Mesenchymal stem cell (in vitro differentiated cells and primary cell): ENCODE measurements around the gene CCL5.
A peak's percentile ranks its signal among the peaks of the same experiment; 100 is the strongest.

Experiments
- DNase-seq: peaks from one replicate; pipeline ENCODE4 v3.0.0-alpha.2; 2013
- H2AFZ ChIP-seq: one replicate; pipeline ENCODE4 v1.6.1; 2013; ENCODE audit warnings: low read depth, mild to moderate bottlenecking, control low read depth, inconsistent platforms, low read length, moderate library complexity
- H2AK5ac ChIP-seq: 2 replicates; pipeline ENCODE4 v1.6.1; 2013; ENCODE audit warnings: low read length, moderate library complexity, mild to moderate bottlenecking, inconsistent platforms; ENCODE audit not compliant: severe bottlenecking
- H2BK120ac ChIP-seq: one replicate; pipeline ENCODE4 v1.6.1; 2013; ENCODE audit warnings: low read depth, mild to moderate bottlenecking, inconsistent platforms, low read length, moderate library complexity
- H2BK12ac ChIP-seq, 2 experiments: one replicate each; pipeline ENCODE4 v1.6.1; 2013; ENCODE audit warnings: inconsistent platforms in 2 of 2, low read length in 2 of 2, mild to moderate bottlenecking in 2 of 2, moderate library complexity in 2 of 2, control low read depth in 1 of 2
- H2BK15ac ChIP-seq: one replicate; pipeline ENCODE4 v1.6.1; 2013; ENCODE audit warnings: mild to moderate bottlenecking, low read depth, inconsistent platforms; ENCODE audit not compliant: poor library complexity, severe bottlenecking
- H2BK5ac ChIP-seq: 2 replicates; pipeline ENCODE4 v1.6.1; 2013; ENCODE audit warnings: low read depth, mild to moderate bottlenecking, low read length, control low read depth, inconsistent platforms; ENCODE audit not compliant: poor library complexity, severe bottlenecking
- H3K14ac ChIP-seq, 2 experiments: one replicate each; pipeline ENCODE4 v1.6.1; 2013; ENCODE audit warnings: inconsistent platforms in 2 of 2, low read length in 2 of 2, control low read depth in 1 of 2, mild to moderate bottlenecking in 1 of 2, moderate library complexity in 1 of 2
- H3K18ac ChIP-seq, 2 experiments: one replicate each; pipeline ENCODE4 v1.6.1; 2013; ENCODE audit warnings: inconsistent platforms in 2 of 2, low read length in 2 of 2, control low read depth in 1 of 2, low read depth in 1 of 2, mild to moderate bottlenecking in 1 of 2
- H3K23ac ChIP-seq, 2 experiments: one replicate each; pipeline ENCODE4 v1.6.1; 2013; ENCODE audit warnings: inconsistent platforms in 2 of 2, low read length in 2 of 2, mild to moderate bottlenecking in 2 of 2, moderate library complexity in 2 of 2, control low read depth in 1 of 2
- H3K27ac ChIP-seq: 2 replicates; pipeline ENCODE4 v1.5.1; 2013; ENCODE audit warnings: mild to moderate bottlenecking, moderate library complexity, low read length, control low read depth, inconsistent platforms; ENCODE audit not compliant: poor library complexity, severe bottlenecking
- H3K27me3 ChIP-seq, 2 experiments: 2 replicates each; pipeline versions ENCODE4 v1.6.1 to v1.7.0; 2013; ENCODE audit warnings: low read length in 2 of 2, mild to moderate bottlenecking in 2 of 2, moderate library complexity in 2 of 2, control low read depth in 1 of 2, inconsistent platforms in 1 of 2; ENCODE audit not compliant: control insufficient read depth in 1 of 2, insufficient read depth in 1 of 2
- H3K36me3 ChIP-seq, 2 experiments: 2 replicates each; pipeline versions ENCODE4 v1.6.1 to v1.7.0; 2013; ENCODE audit warnings: low read length in 2 of 2, control low read depth in 1 of 2, inconsistent platforms in 1 of 2, low read depth in 1 of 2, mild to moderate bottlenecking in 1 of 2; ENCODE audit not compliant: insufficient read depth in 2 of 2, control insufficient read depth in 1 of 2
- H3K4ac ChIP-seq, 2 experiments: one replicate each; pipeline ENCODE4 v1.6.1; 2013; ENCODE audit warnings: inconsistent platforms in 2 of 2, low read length in 2 of 2, mild to moderate bottlenecking in 2 of 2, moderate library complexity in 2 of 2, control low read depth in 1 of 2, low read depth in 1 of 2
- H3K4me1 ChIP-seq: 2 replicates; pipeline ENCODE4 v1.6.1; 2013; ENCODE audit warnings: low read depth, low read length, control low read depth; ENCODE audit not compliant: control insufficient read depth, insufficient read depth
- H3K4me2 ChIP-seq: 2 replicates; pipeline ENCODE4 v1.6.1; 2013; ENCODE audit warnings: low read length, mild to moderate bottlenecking, inconsistent platforms; ENCODE audit not compliant: poor library complexity, severe bottlenecking
- H3K4me3 ChIP-seq, 2 experiments: 2 replicates each; pipeline versions ENCODE4 v1.5.1 to v1.7.0; 2013; ENCODE audit warnings: low read length in 2 of 2, mild to moderate bottlenecking in 2 of 2, control low read depth in 1 of 2, low read depth in 1 of 2; ENCODE audit not compliant: insufficient read depth in 1 of 2
- H3K79me1 ChIP-seq: replicated peaks from 2 replicates; pipeline ENCODE4 v1.6.1; 2013; ENCODE audit warnings: mild to moderate bottlenecking, control low read depth, low read length, inconsistent platforms; ENCODE audit not compliant: poor library complexity, severe bottlenecking
- H3K9ac ChIP-seq: 2 replicates; pipeline ENCODE4 v1.7.0; 2013; ENCODE audit warnings: mild to moderate bottlenecking, low read length, moderate library complexity
- H3K9me3 ChIP-seq: 2 replicates; pipeline ENCODE4 v1.7.0; 2013; ENCODE audit warnings: mild to moderate bottlenecking, low read length; ENCODE audit not compliant: control insufficient read depth
- H4K8ac ChIP-seq: one replicate; pipeline ENCODE4 v1.6.1; 2013; ENCODE audit warnings: inconsistent platforms, mild to moderate bottlenecking, low read length, moderate library complexity
- H4K91ac ChIP-seq: one replicate; pipeline ENCODE4 v1.6.1; 2013; ENCODE audit warnings: mild to moderate bottlenecking, low read length, inconsistent platforms
- WGBS: methylation state at CpG from one replicate; pipeline ENCODE4 v1.1.7; 2013; ENCODE audit warnings: mixed read lengths; 5-methylcytosine and 5-hydroxymethylcytosine counted together

The CCL5 gene

DNA sequence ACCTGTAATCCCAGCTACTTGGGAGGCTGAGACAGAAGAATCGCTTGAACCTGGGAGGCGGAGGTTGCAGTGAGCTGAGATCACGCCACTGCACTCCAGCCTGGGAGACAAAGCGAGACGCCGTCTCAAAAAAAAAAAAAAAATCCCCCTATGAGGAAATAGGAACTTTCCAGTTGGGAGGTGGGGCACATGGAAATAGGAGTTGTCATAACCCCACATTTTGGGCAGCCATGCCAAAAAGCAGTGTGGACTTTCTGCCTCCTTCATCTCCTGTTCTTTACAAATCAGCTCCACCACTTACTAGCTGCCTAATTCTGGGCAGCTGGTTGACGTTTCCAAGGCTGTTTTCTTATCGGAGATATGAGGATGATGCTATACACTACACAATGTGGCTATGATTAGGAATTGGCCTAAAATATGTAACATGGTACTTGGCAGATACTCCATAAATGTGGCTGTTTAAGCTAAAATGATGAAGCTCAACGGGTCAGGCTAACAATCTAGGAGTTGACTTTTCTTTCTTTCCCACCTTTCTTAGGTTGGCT, 21.5 kb upstream of the CCL5 start:
- no peak overlapping the region for H2AK5ac ChIP-seq
- H2AFZ ChIP-seq = no peak overlapping the region
- H3K79me1 ChIP-seq = no peaks in the 10 kb centered on the region
- peaks cover 7% of the 10 kb centered on the region for H3K4me1 ChIP-seq
- no peak overlapping the region for H3K4me3 ChIP-seq
- no peak for DNase-seq
- H2BK5ac ChIP-seq = no peak overlapping the region
- no peak overlapping the region for H4K8ac ChIP-seq
- no peak overlapping the region for H3K9ac ChIP-seq
- no peak overlapping the region for H3K14ac ChIP-seq
- WGBS = 87% methylated on average over 5 of the region's 9 CpGs
- no peaks in the 10 kb centered on the region for H3K9me3 ChIP-seq
- H3K27ac ChIP-seq = no peak overlapping the region
- peak overlapping the region in 1 of 2 experiments; percentile 30 for H3K18ac ChIP-seq
- no peak overlapping the region for H3K4me2 ChIP-seq
- no peak overlapping the region for H2BK120ac ChIP-seq
- H3K36me3 ChIP-seq = no peaks in the 10 kb centered on the region
- no peak overlapping the region for H4K91ac ChIP-seq
- H3K4ac ChIP-seq = no peak overlapping the region
- no peak overlapping the region for H2BK12ac ChIP-seq
- no peak overlapping the region for H3K23ac ChIP-seq
- peaks cover 0 to 5% of the 10 kb centered on the region in 2 experiments for H3K27me3 ChIP-seq
- H2BK15ac ChIP-seq = no peak overlapping the region

DNA sequence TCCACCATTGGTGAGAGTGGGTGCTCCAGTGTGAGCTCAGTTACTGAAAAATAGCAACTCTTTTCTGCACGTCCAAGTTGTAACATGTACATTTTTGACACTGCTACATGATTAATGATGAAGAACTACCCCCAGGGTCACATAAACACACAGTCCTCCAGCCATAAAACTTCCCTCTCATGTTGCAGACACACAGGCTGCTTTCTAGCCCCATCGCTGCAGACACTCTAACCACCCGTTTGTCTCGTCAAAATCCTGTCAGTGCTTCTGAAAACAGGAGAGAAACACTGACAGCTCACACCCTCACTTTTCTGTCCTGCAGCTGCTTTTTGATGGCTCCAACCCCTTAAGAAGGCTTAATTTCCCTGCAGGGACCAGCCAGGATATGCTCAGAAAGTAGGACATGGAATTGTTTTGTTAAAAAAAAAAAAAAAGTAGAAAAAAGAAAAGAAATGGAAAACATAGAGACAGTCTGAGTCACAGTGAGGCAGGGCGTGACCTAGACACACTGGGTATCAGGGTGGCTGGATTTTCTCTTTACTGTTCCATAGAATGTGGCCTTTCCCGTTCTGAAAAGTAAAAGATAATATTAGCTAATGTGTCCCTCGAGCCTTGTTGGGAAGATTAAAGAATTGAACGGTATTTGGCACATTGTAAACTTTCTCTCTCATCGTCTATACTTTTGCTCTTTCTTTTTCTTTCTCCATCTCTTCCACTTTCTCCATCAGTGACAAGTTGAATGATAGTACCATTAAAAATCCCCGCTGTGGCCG, 20.7 kb upstream of the CCL5 start:
- H2AK5ac ChIP-seq = no peak overlapping the region
- peak overlapping the region in 1 of 2 experiments; percentile 23 for H3K18ac ChIP-seq
- H3K36me3 ChIP-seq = no peaks in the 10 kb centered on the region
- DNase-seq = peak; percentile 58
- no peaks in the 10 kb centered on the region for H3K9me3 ChIP-seq
- no peak overlapping the region for H3K9ac ChIP-seq
- no peak overlapping the region for H3K4ac ChIP-seq
- H3K4me3 ChIP-seq = peak overlapping the region in 1 of 2 experiments; percentile 50
- H3K14ac ChIP-seq = no peak overlapping the region
- H2BK120ac ChIP-seq = no peak overlapping the region
- H2BK12ac ChIP-seq = no peak overlapping the region
- WGBS = 34% methylated on average over 11 of the region's 11 CpGs
- H2BK5ac ChIP-seq = no peak overlapping the region
- no peak overlapping the region for H2AFZ ChIP-seq
- H3K27ac ChIP-seq = no peak overlapping the region
- no peak overlapping the region for H4K91ac ChIP-seq
- H3K4me2 ChIP-seq = peak overlapping the region; percentile 46
- no peak overlapping the region for H4K8ac ChIP-seq
- no peaks in the 10 kb centered on the region for H3K27me3 ChIP-seq
- H2BK15ac ChIP-seq = no peak overlapping the region
- H3K79me1 ChIP-seq = no peaks in the 10 kb centered on the region
- peaks cover 5% of the 10 kb centered on the region for H3K4me1 ChIP-seq
- no peak overlapping the region for H3K23ac ChIP-seq

DNA sequence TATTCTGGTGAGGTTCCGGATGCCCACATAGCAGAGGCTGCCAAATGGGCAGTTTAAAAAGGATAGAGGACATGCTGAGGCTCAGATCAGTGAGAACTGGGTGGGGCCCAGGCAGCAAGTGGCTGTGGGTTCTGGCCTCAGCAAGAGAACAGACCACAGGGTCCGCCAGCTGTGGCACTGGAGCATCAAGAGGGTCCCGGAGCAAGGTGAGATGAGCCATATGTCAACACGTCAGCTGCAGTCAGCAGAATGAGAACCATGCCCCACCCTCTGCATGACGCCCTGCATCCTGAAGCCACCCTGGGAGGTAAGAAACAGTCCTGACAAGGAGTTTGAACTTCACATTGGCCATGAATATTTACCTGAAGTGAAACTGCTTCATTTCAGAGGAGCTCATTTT, 20.1 kb upstream of the CCL5 start:
- no peak overlapping the region for H2BK15ac ChIP-seq
- no peaks in the 10 kb centered on the region for H3K79me1 ChIP-seq
- H3K4me3 ChIP-seq = no peak overlapping the region
- no peak overlapping the region for H2BK120ac ChIP-seq
- no peak overlapping the region for H2BK5ac ChIP-seq
- no peak overlapping the region for H3K4ac ChIP-seq
- no peak overlapping the region for H2BK12ac ChIP-seq
- H3K9ac ChIP-seq = no peak overlapping the region
- no peak overlapping the region for H3K14ac ChIP-seq
- no peak overlapping the region for H3K4me2 ChIP-seq
- H2AFZ ChIP-seq = no peak overlapping the region
- H3K27ac ChIP-seq = no peak overlapping the region
- H4K91ac ChIP-seq = no peak overlapping the region
- H3K4me1 ChIP-seq = peaks cover 5% of the 10 kb centered on the region
- DNase-seq = peak; percentile 2
- H3K36me3 ChIP-seq = no peaks in the 10 kb centered on the region
- H3K23ac ChIP-seq = no peak overlapping the region
- peak overlapping the region; percentile 23 to 25 for H3K18ac ChIP-seq
- H4K8ac ChIP-seq = peak overlapping the region; percentile 51
- no peaks in the 10 kb centered on the region for H3K27me3 ChIP-seq
- no peaks in the 10 kb centered on the region for H3K9me3 ChIP-seq
- no peak overlapping the region for H2AK5ac ChIP-seq
- 47% methylated on average over 5 of the region's 5 CpGs for WGBS

DNA sequence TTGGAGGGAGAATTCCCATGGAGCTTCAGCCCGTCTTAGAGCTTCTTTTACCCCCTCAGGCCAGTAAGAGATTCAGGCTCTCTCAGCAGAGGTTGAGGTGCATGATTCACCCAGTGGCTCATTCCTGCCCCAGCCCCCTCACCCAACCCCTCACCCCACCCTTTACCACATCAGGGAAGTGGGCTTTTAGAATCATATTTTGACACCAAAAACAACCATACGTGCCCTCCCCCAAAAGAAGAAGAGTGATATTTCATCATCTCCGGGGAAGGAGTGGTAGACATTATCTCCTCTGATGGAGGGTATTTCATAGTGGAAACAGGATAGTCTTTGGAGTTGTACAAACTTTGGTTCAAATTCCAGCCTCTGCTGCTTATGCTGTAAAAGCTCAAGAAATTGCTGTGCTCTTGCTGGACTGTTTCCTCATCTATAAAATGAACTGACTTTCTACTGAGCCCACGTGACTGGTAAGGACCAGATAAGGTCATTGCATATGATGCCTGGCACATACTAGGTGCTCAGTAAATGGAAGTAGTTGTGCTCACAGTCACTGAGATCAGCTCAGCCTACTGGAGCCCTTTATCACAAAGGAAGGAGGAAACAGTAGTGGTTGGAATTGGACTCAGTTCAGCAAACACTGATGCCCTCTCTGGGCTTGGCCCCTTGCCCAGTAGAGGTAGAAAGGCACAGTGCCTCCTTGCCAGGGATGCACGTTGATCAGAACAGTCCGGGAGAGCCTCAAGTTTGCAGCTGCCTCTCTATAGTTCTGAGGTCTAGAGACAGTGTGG, 18.3 kb upstream of the CCL5 start:
- H2BK12ac ChIP-seq = peak overlapping the region in 1 of 2 experiments; percentile 9
- H2BK120ac ChIP-seq = no peak overlapping the region
- H2AFZ ChIP-seq = no peak overlapping the region
- H4K8ac ChIP-seq = no peak overlapping the region
- no peak overlapping the region for H4K91ac ChIP-seq
- H3K4me2 ChIP-seq = no peak overlapping the region
- H3K9me3 ChIP-seq = no peaks in the 10 kb centered on the region
- no peak overlapping the region for H3K4ac ChIP-seq
- no peak overlapping the region for H2BK15ac ChIP-seq
- H3K79me1 ChIP-seq = no peaks in the 10 kb centered on the region
- 89% methylated on average over 6 of the region's 6 CpGs for WGBS
- no peak overlapping the region for H3K14ac ChIP-seq
- no peak overlapping the region for H3K4me3 ChIP-seq
- no peak overlapping the region for H3K27ac ChIP-seq
- no peaks in the 10 kb centered on the region for H3K27me3 ChIP-seq
- no peak overlapping the region for H3K18ac ChIP-seq
- H3K4me1 ChIP-seq = peaks cover 5% of the 10 kb centered on the region
- H3K9ac ChIP-seq = no peak overlapping the region
- H3K36me3 ChIP-seq = no peaks in the 10 kb centered on the region
- H2AK5ac ChIP-seq = no peak overlapping the region
- H3K23ac ChIP-seq = no peak overlapping the region
- H2BK5ac ChIP-seq = no peak overlapping the region
- DNase-seq = no peak
